HEK293 (cell line): ENCODE data around the gene MBP.

ENCODE experiments used
- CTCF ChIA-PET: fragments of 350-600 bp; formaldehyde crosslinking; extraction: SDS; loops from one replicate; lab custom pipeline; 2021; ENCODE audit warnings: antibody characterized with exemption; lab: Yijun Ruan, JAX
- POLR2A ChIA-PET: fragments of 300-600 bp; formaldehyde crosslinking; extraction: SDS; loops from one replicate; lab custom pipeline; 2020; ENCODE audit warnings: antibody characterized with exemption, inconsistent platforms; lab: Yijun Ruan, JAX
- H3K27ac ChIP-seq: fragments of 200-500 bp; sonication (Bioruptor generic); 2 replicates; pipeline ENCODE4 v1.5.1; 2014; ENCODE audit warnings: low read depth, low read length, control low read depth, inconsistent platforms; ENCODE audit errors: extremely low read depth
- H3K36me3 ChIP-seq, 2 experiments: fragments of 200-500 bp in 1 of 2; sonication (Bioruptor generic) in 1 of 2; 1 replicate in 1 of 2; 2 replicates in 1 of 2; pipeline ENCODE4 v1.5.1; 2014 to 2017; ENCODE audit warnings: inconsistent platforms in 2 of 2, low read length in 2 of 2; ENCODE audit not compliant: control insufficient read depth in 2 of 2, insufficient read depth in 1 of 2
- H3K4me1 ChIP-seq: fragments of 200-500 bp; sonication (Bioruptor generic); 2 replicates; pipeline ENCODE4 v1.5.1; 2014; ENCODE audit warnings: mild to moderate bottlenecking, low read length, inconsistent platforms; ENCODE audit not compliant: control insufficient read depth, insufficient read depth
- H3K4me3 ChIP-seq: 2 replicates; pipeline ENCODE4 v1.5.1; 2011; ENCODE audit warnings: low read depth, mild to moderate bottlenecking, control low read depth, low read length, moderate library complexity
- H3K9me3 ChIP-seq: fragments of 200-500 bp; sonication (Bioruptor generic); 2 replicates; pipeline ENCODE4 v1.5.1; 2014; ENCODE audit warnings: low read depth, low read length, inconsistent platforms; ENCODE audit not compliant: control insufficient read depth, insufficient read depth
- BCL11B ChIP-seq: fragments of 450-650 bp; formaldehyde crosslinking; IDR thresholded peaks from 2 replicates; pipeline ENCODE4 v1.5.1; 2016; ENCODE audit warnings: low read depth, missing biosample characterization, missing genetic modification characterization
- HOXC10 ChIP-seq: sonication (generic); formaldehyde crosslinking; IDR thresholded peaks from 2 replicates; pipeline ENCODE4 v1.8.1; 2023; ENCODE audit warnings: mild to moderate bottlenecking, missing genetic modification reagents
- OVOL3 ChIP-seq: fragments of 450-650 bp; formaldehyde crosslinking; IDR thresholded peaks from 2 replicates; pipeline ENCODE4 v1.5.1; 2016; ENCODE audit warnings: missing biosample characterization, missing genetic modification characterization
- YY1 ChIP-seq: fragments of 450-650 bp; formaldehyde crosslinking; IDR thresholded peaks from 2 replicates; pipeline ENCODE4 v1.5.1; 2018; ENCODE audit warnings: missing biosample characterization, missing genetic modification characterization
- ZNF114 ChIP-seq: fragments of 450-650 bp; formaldehyde crosslinking; IDR thresholded peaks from 2 replicates; pipeline ENCODE4 v1.5.0; 2017; ENCODE audit warnings: missing biosample characterization, missing genetic modification characterization
- ZNF214 ChIP-seq: fragments of 450-650 bp; formaldehyde crosslinking; IDR thresholded peaks from 2 replicates; pipeline ENCODE4 v1.5.1; 2017; ENCODE audit warnings: missing biosample characterization, mild to moderate bottlenecking, missing genetic modification characterization, borderline replicate concordance
- ZNF394 ChIP-seq: fragments of 450-650 bp; formaldehyde crosslinking; IDR thresholded peaks from 2 replicates; pipeline ENCODE4 v1.5.1; 2016; ENCODE audit warnings: missing biosample characterization, missing genetic modification characterization, mild to moderate bottlenecking, moderate library complexity, borderline replicate concordance
- ZNF404 ChIP-seq: fragments of 450-650 bp; formaldehyde crosslinking; IDR thresholded peaks from 2 replicates; pipeline ENCODE4 v1.5.1; 2017; ENCODE audit warnings: missing biosample characterization, missing genetic modification characterization
- ZNF416 ChIP-seq: fragments of 450-650 bp; formaldehyde crosslinking; IDR thresholded peaks from 2 replicates; pipeline ENCODE4 v1.5.1; 2016; ENCODE audit warnings: missing biosample characterization, missing genetic modification characterization
- ZNF510 ChIP-seq: fragments of 450-650 bp; formaldehyde crosslinking; IDR thresholded peaks from 2 replicates; pipeline ENCODE4 v1.5.1; 2018; ENCODE audit warnings: mild to moderate bottlenecking, missing genetic modification characterization, missing biosample characterization; ENCODE audit not compliant: insufficient replicate concordance
- ZNF549 ChIP-seq: fragments of 450-650 bp; IDR thresholded peaks from 2 replicates; pipeline ENCODE4 v1.5.1; 2018; ENCODE audit warnings: missing biosample characterization, missing genetic modification characterization, mild to moderate bottlenecking, inconsistent platforms, moderate library complexity
- ZNF621 ChIP-seq: fragments of 450-650 bp; formaldehyde crosslinking; IDR thresholded peaks from 2 replicates; pipeline ENCODE4 v1.5.1; 2017; ENCODE audit warnings: missing biosample characterization, missing genetic modification characterization
- TF ChIP-seq, protein P1 (sequence below): fragments of 450-650 bp; formaldehyde crosslinking; IDR thresholded peaks from 2 replicates; pipeline ENCODE4 v1.5.1; 2016; ENCODE audit warnings: missing biosample characterization, missing genetic modification characterization, borderline replicate concordance
- TF ChIP-seq, protein P2 (sequence below): fragments of 450-650 bp; formaldehyde crosslinking; conservative IDR thresholded peaks from 2 replicates; pipeline ENCODE4 v1.5.1; 2016; ENCODE audit warnings: low read depth, missing biosample characterization, missing genetic modification characterization
- TF ChIP-seq, protein P3 (sequence below): fragments of 450-650 bp; formaldehyde crosslinking; IDR thresholded peaks from 2 replicates; pipeline ENCODE4 v1.5.0; 2017; ENCODE audit warnings: missing biosample characterization, missing genetic modification characterization, borderline replicate concordance
- TF ChIP-seq, protein P4 (sequence below): sonication (generic); formaldehyde crosslinking; IDR thresholded peaks from 2 replicates; pipeline ENCODE4 v1.8.1; 2022; ENCODE audit warnings: mild to moderate bottlenecking, moderate library complexity, missing genetic modification reagents

The MBP gene

DNA sequence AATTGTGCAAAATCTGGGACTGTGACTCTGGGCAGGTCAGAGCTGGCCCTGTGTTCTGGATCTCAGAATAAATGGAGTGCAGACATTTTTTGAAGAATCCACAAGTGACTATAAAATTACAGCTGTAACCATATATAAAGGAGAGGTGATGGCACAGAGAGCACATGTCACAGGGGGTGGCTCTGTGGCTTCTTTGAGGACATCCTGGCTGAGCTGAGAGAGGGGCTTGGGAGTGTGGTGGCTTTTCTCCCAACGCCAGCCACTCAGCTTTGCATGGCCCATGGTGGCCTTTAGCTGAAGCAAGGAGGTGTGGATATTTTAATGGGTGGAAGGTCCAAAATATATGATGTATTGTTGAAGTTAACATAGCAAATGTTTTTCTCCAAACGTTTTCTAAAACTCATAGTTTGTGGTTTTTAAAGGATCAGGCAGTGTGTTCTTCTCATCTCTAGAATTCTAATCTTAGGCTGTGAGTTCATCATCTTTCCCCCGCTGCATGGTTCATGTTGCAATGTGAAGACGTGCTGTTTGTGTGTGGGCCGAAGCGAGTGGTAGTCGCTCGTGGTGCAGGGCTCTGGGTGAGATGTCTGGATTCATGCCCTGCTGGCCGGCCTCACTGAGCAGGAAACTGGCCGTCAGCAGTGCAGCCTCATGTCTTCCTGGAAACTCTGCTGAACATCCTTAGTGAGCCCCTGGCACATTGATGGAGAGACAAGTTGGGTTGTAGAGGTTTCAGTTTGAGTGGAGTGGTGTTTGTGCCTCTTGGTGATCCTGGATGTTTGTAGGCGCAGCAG lies 200.4 kb downstream of the MBP start:
- TF ChIP-seq OVOL3 (tag by site-specific recombination) = no peak
- TF ChIP-seq, protein P1, sequence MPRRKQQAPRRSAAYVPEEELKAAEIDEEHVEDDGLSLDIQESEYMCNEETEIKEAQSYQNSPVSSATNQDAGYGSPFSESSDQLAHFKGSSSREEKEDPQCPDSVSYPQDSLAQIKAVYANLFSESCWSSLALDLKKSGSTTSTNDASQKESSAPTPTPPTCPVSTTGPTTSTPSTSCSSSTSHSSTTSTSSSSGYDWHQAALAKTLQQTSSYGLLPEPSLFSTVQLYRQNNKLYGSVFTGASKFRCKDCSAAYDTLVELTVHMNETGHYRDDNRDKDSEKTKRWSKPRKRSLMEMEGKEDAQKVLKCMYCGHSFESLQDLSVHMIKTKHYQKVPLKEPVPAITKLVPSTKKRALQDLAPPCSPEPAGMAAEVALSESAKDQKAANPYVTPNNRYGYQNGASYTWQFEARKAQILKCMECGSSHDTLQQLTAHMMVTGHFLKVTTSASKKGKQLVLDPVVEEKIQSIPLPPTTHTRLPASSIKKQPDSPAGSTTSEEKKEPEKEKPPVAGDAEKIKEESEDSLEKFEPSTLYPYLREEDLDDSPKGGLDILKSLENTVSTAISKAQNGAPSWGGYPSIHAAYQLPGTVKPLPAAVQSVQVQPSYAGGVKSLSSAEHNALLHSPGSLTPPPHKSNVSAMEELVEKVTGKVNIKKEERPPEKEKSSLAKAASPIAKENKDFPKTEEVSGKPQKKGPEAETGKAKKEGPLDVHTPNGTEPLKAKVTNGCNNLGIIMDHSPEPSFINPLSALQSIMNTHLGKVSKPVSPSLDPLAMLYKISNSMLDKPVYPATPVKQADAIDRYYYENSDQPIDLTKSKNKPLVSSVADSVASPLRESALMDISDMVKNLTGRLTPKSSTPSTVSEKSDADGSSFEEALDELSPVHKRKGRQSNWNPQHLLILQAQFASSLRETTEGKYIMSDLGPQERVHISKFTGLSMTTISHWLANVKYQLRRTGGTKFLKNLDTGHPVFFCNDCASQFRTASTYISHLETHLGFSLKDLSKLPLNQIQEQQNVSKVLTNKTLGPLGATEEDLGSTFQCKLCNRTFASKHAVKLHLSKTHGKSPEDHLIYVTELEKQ (tag by site-specific recombination) = no peak
- no peak for TF ChIP-seq YY1
- TF ChIP-seq ZNF214 = no peak
- TF ChIP-seq, protein P2, sequence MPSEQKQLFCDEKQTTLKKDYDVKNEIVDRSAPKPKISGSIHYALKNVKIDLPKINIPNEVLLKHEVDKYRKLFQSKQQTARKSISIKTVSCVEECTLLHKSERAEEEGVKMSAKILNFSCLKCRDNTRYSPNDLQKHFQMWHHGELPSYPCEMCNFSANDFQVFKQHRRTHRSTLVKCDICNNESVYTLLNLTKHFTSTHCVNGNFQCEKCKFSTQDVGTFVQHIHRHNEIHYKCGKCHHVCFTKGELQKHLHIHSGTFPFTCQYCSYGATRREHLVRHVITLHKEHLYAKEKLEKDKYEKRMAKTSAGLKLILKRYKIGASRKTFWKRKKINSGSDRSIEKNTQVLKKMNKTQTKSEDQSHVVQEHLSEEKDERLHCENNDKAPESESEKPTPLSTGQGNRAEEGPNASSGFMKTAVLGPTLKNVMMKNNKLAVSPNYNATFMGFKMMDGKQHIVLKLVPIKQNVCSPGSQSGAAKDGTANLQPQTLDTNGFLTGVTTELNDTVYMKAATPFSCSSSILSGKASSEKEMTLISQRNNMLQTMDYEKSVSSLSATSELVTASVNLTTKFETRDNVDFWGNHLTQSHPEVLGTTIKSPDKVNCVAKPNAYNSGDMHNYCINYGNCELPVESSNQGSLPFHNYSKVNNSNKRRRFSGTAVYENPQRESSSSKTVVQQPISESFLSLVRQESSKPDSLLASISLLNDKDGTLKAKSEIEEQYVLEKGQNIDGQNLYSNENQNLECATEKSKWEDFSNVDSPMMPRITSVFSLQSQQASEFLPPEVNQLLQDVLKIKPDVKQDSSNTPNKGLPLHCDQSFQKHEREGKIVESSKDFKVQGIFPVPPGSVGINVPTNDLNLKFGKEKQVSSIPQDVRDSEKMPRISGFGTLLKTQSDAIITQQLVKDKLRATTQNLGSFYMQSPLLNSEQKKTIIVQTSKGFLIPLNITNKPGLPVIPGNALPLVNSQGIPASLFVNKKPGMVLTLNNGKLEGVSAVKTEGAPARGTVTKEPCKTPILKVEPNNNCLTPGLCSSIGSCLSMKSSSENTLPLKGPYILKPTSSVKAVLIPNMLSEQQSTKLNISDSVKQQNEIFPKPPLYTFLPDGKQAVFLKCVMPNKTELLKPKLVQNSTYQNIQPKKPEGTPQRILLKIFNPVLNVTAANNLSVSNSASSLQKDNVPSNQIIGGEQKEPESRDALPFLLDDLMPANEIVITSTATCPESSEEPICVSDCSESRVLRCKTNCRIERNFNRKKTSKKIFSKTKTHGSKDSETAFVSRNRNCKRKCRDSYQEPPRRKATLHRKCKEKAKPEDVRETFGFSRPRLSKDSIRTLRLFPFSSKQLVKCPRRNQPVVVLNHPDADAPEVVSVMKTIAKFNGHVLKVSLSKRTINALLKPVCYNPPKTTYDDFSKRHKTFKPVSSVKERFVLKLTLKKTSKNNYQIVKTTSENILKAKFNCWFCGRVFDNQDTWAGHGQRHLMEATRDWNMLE (tag by site-specific recombination) = no peak
- TF ChIP-seq, protein P3, sequence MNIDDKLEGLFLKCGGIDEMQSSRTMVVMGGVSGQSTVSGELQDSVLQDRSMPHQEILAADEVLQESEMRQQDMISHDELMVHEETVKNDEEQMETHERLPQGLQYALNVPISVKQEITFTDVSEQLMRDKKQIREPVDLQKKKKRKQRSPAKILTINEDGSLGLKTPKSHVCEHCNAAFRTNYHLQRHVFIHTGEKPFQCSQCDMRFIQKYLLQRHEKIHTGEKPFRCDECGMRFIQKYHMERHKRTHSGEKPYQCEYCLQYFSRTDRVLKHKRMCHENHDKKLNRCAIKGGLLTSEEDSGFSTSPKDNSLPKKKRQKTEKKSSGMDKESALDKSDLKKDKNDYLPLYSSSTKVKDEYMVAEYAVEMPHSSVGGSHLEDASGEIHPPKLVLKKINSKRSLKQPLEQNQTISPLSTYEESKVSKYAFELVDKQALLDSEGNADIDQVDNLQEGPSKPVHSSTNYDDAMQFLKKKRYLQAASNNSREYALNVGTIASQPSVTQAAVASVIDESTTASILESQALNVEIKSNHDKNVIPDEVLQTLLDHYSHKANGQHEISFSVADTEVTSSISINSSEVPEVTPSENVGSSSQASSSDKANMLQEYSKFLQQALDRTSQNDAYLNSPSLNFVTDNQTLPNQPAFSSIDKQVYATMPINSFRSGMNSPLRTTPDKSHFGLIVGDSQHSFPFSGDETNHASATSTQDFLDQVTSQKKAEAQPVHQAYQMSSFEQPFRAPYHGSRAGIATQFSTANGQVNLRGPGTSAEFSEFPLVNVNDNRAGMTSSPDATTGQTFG (tag by site-specific recombination) = no peak
- TF ChIP-seq BCL11B (tag by site-specific recombination) = no peak
- TF ChIP-seq ZNF510 (tag by site-specific recombination) = no peak
- TF ChIP-seq ZNF404 (tag by site-specific recombination) = no peak
- no peak for TF ChIP-seq ZNF114 (tag by site-specific recombination)
- Histone ChIP-seq H3K36me3 (peaks cover 22 to 68% of the 10 kb centered on the region in 2 experiments), H3K9me3 (no peaks in the 10 kb centered on the region), H3K4me1 (no peaks in the 10 kb centered on the region), H3K27ac (no peak overlapping the region), H3K4me3 (no peak overlapping the region)
- CTCF ChIA-PET = interaction anchor here (1.2 to 4.6 kb wide), 5 partner anchors 9 to 129 kb away, joined by 3 to 38 read pairs (median 4); no protein-coding TSS in a partner anchor
- POLR2A ChIA-PET = no interaction called here

DNA sequence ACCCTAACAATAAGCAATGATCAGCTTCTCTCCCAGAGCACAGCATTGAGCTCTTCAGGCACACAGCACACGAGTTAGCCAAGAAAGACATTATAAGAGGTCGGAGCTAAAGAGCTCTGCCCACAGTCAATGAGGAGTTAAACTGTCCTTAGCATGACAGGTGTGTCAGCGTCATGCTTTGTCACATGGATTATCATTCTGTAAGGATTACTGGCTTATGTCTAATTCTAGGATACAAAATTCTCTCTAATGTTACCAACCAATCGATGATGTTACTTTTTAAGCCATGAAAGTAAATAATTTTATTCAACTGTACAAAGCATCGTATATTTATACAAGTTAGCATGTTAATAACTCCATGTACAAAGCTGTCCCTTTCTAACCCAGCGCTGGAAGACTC lies 201.4 kb downstream of the MBP start:
- Histone ChIP-seq H3K4me3 (no peak overlapping the region), H3K9me3 (no peaks in the 10 kb centered on the region), H3K27ac (no peak overlapping the region), H3K4me1 (no peaks in the 10 kb centered on the region), H3K36me3 (peaks cover 20 to 68% of the 10 kb centered on the region in 2 experiments)
- POLR2A ChIA-PET = no interaction called here
- CTCF ChIA-PET = interaction anchor here (1.2 to 4.6 kb wide), 5 partner anchors 8 to 128 kb away, joined by 3 to 38 read pairs (median 4); no protein-coding TSS in a partner anchor
- TF ChIP-seq ZNF416 (tag by site-specific recombination) (no peak), ZNF621 (tag by site-specific recombination) (no peak), ZNF394 (tag by site-specific recombination) (no peak), HOXC10 (CRISPR knock-in tag) (no peak), ZNF549 (tag by site-specific recombination) (no peak)
- TF ChIP-seq, protein P4, sequence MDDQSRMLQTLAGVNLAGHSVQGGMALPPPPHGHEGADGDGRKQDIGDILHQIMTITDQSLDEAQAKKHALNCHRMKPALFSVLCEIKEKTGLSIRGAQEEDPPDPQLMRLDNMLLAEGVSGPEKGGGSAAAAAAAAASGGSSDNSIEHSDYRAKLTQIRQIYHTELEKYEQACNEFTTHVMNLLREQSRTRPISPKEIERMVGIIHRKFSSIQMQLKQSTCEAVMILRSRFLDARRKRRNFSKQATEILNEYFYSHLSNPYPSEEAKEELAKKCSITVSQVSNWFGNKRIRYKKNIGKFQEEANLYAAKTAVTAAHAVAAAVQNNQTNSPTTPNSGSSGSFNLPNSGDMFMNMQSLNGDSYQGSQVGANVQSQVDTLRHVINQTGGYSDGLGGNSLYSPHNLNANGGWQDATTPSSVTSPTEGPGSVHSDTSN = no peak
